Lung (tissue), 12 donors: ENCODE results near the gene TBC1D22A. TPM values are rescaled to one million over a fixed set of nuclear protein-coding genes. Genes with fewer than 3 reads are reported as not detected.
A peak's percentile ranks its signal among the peaks of the same experiment; 100 is the strongest.

Experiments used
- ATAC-seq: fragments of 200-7000 bp; cut with Tn5 transposase; one replicate; pipeline ENCODE4 v1.9.1; 2020; ENCODE audit warnings: moderate number of reproducible peaks; ENCODE audit not compliant: insufficient read depth, low FRiP score
- DNase-seq, 3 donors: peaks; one replicate each; pipeline ENCODE4 v3.0.0-alpha.2; 2013 to 2017
- H3K27ac ChIP-seq, 2 donors: one replicate each; pipeline ENCODE4 v1.5.1; 2013; ENCODE audit warnings: mild to moderate bottlenecking in 2 of 2, moderate library complexity in 2 of 2, control low read depth in 1 of 2, inconsistent platforms in 1 of 2, low read depth in 1 of 2, low read length in 1 of 2
- H3K27me3 ChIP-seq, 3 donors: one replicate each; pipeline ENCODE4 v1.5.1; 2013; ENCODE audit warnings: low read length in 2 of 3; ENCODE audit not compliant: control insufficient read depth in 3 of 3, insufficient read depth in 3 of 3
- H3K36me3 ChIP-seq, 4 donors: one replicate each; pipeline ENCODE4 v1.5.1; 2013; ENCODE audit warnings: low read length in 4 of 4, mild to moderate bottlenecking in 1 of 4, moderate library complexity in 1 of 4; ENCODE audit not compliant: control insufficient read depth in 4 of 4, insufficient read depth in 4 of 4
- H3K4me1 ChIP-seq, 5 donors: one replicate each; pipeline ENCODE4 v1.5.1; 2013; ENCODE audit warnings: low read length in 5 of 5, mild to moderate bottlenecking in 2 of 5, moderate library complexity in 1 of 5; ENCODE audit not compliant: control insufficient read depth in 5 of 5, insufficient read depth in 5 of 5
- H3K4me3 ChIP-seq: one replicate; pipeline ENCODE4 v1.5.1; 2013; ENCODE audit warnings: mild to moderate bottlenecking, control low read depth, moderate library complexity
- H3K9ac ChIP-seq, 2 donors: one replicate each; pipeline ENCODE4 v1.5.1; 2013; ENCODE audit warnings: low read length in 2 of 2, control low read depth in 1 of 2; ENCODE audit not compliant: insufficient read depth in 1 of 2
- H3K9me3 ChIP-seq, 4 donors: one replicate each; pipeline ENCODE4 v1.5.1; 2013; ENCODE audit warnings: low read length in 3 of 4, mild to moderate bottlenecking in 1 of 4, moderate library complexity in 1 of 4; ENCODE audit not compliant: control insufficient read depth in 4 of 4, insufficient read depth in 3 of 4
- WGBS, 2 donors: extraction: QIAGEN DNeasy Blood & Tissue Kit; methylation state at CpG; one replicate each; pipeline ENCODE4 v1.1.7; 2013; 5-methylcytosine and 5-hydroxymethylcytosine counted together
- polyA plus RNA-seq, 2 donors: library from polyadenylated mRNA; stranded (reverse); fragments of 200-250 nt; gene quantifications; one replicate each; pipeline ENCODE4 v1.2.1, GENCODE V29; 2013
- total RNA-seq, 2 donors: library from RNA; depleted of rRNA in 1 of 2; stranded (reverse); fragments of >200 nt in 1 of 2; gene quantifications; one replicate each; pipeline ENCODE4 v1.2.1, GENCODE V29; 2014 to 2021
- TF ChIP-seq, protein P1 (sequence below): IDR thresholded peaks from 2 replicates; pipeline ENCODE4 v1.5.1; 2012; ENCODE audit warnings: mild to moderate bottlenecking; ENCODE audit errors: control extremely low read depth, extremely low read depth
- donor health status: control.
- donor health status: control.
- donor health status: Bipolar disorder and iron deficiency.
- donor health status: healthy.
- donor health status: DM: yes; HTN: yes; CAD: no.

The TBC1D22A gene
- total and polyA plus RNA-seq, 4 donors: 20.2 to 38.4 (median 21.0) TPM

DNA sequence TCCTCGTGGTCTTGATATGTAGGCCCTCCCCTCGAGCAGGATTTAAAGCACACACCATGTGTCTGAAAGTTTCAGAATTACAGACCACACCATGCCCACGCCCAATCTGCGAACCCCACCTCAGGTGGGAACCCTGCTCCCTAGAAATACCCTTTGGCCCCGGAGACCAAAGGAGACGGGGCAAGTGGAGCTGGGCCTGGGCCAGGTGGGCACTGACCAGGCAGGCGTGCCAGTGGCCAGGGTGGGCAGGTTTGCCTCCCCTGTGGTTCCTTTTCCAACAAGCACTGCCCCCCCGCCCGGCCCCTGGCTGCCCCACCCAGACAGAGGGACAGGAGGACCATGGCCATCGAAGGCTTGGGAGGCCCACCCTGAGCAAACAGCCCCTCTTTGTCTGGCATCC is 400.4 kb downstream of the TBC1D22A start:
- peaks cover 0 to 3% (median 0%) of the 10 kb centered on the region in 4 donors for H3K9me3 ChIP-seq
- H3K9ac ChIP-seq: no peak overlapping the region
- no peak overlapping the region for H3K4me3 ChIP-seq
- H3K27me3 ChIP-seq: no peaks in the 10 kb centered on the region
- TF ChIP-seq, protein P1, sequence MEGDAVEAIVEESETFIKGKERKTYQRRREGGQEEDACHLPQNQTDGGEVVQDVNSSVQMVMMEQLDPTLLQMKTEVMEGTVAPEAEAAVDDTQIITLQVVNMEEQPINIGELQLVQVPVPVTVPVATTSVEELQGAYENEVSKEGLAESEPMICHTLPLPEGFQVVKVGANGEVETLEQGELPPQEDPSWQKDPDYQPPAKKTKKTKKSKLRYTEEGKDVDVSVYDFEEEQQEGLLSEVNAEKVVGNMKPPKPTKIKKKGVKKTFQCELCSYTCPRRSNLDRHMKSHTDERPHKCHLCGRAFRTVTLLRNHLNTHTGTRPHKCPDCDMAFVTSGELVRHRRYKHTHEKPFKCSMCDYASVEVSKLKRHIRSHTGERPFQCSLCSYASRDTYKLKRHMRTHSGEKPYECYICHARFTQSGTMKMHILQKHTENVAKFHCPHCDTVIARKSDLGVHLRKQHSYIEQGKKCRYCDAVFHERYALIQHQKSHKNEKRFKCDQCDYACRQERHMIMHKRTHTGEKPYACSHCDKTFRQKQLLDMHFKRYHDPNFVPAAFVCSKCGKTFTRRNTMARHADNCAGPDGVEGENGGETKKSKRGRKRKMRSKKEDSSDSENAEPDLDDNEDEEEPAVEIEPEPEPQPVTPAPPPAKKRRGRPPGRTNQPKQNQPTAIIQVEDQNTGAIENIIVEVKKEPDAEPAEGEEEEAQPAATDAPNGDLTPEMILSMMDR: no peak
- no peak overlapping the region for H3K27ac ChIP-seq
- peaks cover 0 to 12% (median 6%) of the 10 kb centered on the region in 4 donors for H3K36me3 ChIP-seq
- ATAC-seq (no peak), DNase-seq (no peak)
- WGBS, 2 donors: 78 to 86% methylated on average over 10 of the region's 10 CpGs
- peaks cover 0 to 16% (median 0%) of the 10 kb centered on the region in 5 donors for H3K4me1 ChIP-seq

DNA sequence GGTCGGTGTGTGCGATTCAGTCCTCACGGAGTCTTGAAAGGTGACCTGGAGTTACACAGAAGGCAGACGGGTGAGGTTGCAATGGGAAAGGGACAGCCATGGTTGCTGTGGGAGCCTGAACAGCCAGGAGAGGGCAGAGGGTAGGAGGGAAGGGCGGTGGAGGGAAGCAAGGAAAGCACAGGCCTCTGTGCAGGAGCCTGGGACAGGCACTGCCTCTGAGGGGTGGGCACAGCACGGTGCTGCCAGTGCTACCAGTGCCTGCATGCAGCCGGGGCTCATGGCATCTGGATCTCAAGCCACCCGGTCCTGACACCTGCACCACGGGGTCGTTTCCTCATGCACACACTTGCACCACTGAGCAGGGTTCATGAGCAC is 401.0 kb downstream of the TBC1D22A start:
- Histone ChIP-seq H3K9ac (no peak overlapping the region), H3K27ac (peak overlapping the region in 1 of 2 donors; percentile 16), H3K9me3 (peaks cover 0 to 3% (median 0%) of the 10 kb centered on the region in 4 donors), H3K27me3 (no peaks in the 10 kb centered on the region), H3K36me3 (peaks cover 0 to 11% (median 5%) of the 10 kb centered on the region in 4 donors), H3K4me3 (no peak overlapping the region), H3K4me1 (peaks cover 0 to 16% (median 0%) of the 10 kb centered on the region in 5 donors)
- TF ChIP-seq, protein P1: no peak
- no peak for ATAC-seq
- no peak for DNase-seq
- 94 to 96% methylated on average over 10 of the region's 10 CpGs for WGBS, 2 donors

DNA sequence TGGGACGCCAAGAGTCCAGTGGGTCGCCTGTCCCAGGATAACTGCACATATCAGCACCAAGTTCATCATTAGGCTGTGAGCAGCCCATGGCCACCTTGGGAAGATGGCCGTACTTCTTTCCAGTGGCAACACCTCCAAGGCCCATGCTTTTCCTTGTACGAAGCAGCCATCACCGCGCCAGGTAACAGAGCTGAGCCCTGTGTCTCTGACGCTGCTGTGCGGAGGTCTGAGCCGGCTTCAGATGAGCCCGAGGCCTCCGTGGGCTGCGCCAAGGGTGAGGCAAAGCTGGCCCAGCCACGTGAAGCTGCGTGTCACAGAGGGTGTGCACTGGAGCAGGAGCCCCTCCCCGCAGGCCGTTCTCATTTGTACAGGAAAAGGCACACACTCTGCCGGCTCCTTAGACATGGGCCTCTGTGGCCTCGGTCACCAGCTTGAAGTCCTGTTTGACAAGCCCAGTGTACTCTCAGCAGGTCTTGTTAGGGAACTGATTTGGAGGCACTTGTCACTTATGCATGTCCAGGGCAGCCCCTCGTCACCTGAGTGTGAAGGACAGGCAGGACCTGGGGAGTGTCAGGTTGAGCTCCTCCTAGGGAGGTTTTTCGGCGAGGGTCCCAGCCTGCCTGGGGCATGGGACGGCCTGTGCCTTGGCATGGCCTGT is 401.5 kb downstream of the TBC1D22A start:
- Histone ChIP-seq H3K27ac (peak overlapping the region in 1 of 2 donors; percentile 84), H3K36me3 (peaks cover 0 to 10% (median 4%) of the 10 kb centered on the region in 4 donors), H3K9me3 (peaks cover 0 to under 1% (median 0%) of the 10 kb centered on the region in 4 donors), H3K9ac (no peak overlapping the region), H3K4me1 (peaks cover 0 to 16% (median 0%) of the 10 kb centered on the region in 5 donors), H3K4me3 (no peak overlapping the region), H3K27me3 (no peaks in the 10 kb centered on the region)
- WGBS, 2 donors: 77 to 85% methylated on average over 22 of the region's 22 CpGs
- TF ChIP-seq, protein P1: no peak
- ATAC-seq (no peak), DNase-seq (no peak)
